T-helper 1 cell treated with Interleukin-12 subunit alpha and Interleukin-12 subunit beta and Interleukin-4 antibody, amounts not matched to agents 30 μg/mL and 1 μg/mL, for 36 hours (primary cell): ENCODE results near the gene SLC1A2.

ENCODE experiments used
- H3K27ac Mint-ChIP-seq: one replicate; pipeline ENCODE4 v1.8.0; 2021; ENCODE audit warnings: mild to moderate bottlenecking, mixed read lengths
- H3K27me3 Mint-ChIP-seq: one replicate; pipeline ENCODE4 v1.8.0; 2021; ENCODE audit warnings: low read depth, mixed read lengths
- H3K36me3 Mint-ChIP-seq: one replicate; pipeline ENCODE4 v1.8.0; 2021; ENCODE audit warnings: low read depth, mixed read lengths
- H3K4me1 Mint-ChIP-seq: one replicate; pipeline ENCODE4 v1.8.0; 2021; ENCODE audit warnings: low read depth, mixed read lengths
- H3K4me3 Mint-ChIP-seq: one replicate; pipeline ENCODE4 v1.8.0; 2021; ENCODE audit warnings: mild to moderate bottlenecking, moderate library complexity, mixed read lengths
- H3K9me3 Mint-ChIP-seq: one replicate; pipeline ENCODE4 v1.8.0; 2021; ENCODE audit warnings: mixed read lengths

The SLC1A2 gene

GRCh38 chr11:35287344-35287890 is 131.9 kb downstream of the SLC1A2 start:
- Mint-ChIP-seq H3K9me3 (peaks cover 7% of the 10 kb centered on the region), H3K27ac (no peak overlapping the region), H3K27me3 (peaks cover 4% of the 10 kb centered on the region), H3K36me3 (peaks cover 8% of the 10 kb centered on the region), H3K4me1 (peaks cover 19% of the 10 kb centered on the region), H3K4me3 (no peak overlapping the region)

GRCh38 chr11:35286126-35286525 is 133.2 kb downstream of the SLC1A2 start:
- Mint-ChIP-seq H3K9me3 (peaks cover 7% of the 10 kb centered on the region), H3K27ac (no peak overlapping the region), H3K36me3 (peaks cover 8% of the 10 kb centered on the region), H3K4me1 (peaks cover 21% of the 10 kb centered on the region), H3K27me3 (peaks cover 4% of the 10 kb centered on the region), H3K4me3 (no peak overlapping the region)

GRCh38 chr11:35285471-35285870 is 133.9 kb downstream of the SLC1A2 start:
- H3K27ac Mint-ChIP-seq = no peak overlapping the region
- H3K4me3 Mint-ChIP-seq = no peak overlapping the region
- peaks cover 4% of the 10 kb centered on the region for H3K27me3 Mint-ChIP-seq
- H3K9me3 Mint-ChIP-seq = peaks cover 7% of the 10 kb centered on the region
- peaks cover 21% of the 10 kb centered on the region for H3K4me1 Mint-ChIP-seq
- H3K36me3 Mint-ChIP-seq = peaks cover 8% of the 10 kb centered on the region

DNA sequence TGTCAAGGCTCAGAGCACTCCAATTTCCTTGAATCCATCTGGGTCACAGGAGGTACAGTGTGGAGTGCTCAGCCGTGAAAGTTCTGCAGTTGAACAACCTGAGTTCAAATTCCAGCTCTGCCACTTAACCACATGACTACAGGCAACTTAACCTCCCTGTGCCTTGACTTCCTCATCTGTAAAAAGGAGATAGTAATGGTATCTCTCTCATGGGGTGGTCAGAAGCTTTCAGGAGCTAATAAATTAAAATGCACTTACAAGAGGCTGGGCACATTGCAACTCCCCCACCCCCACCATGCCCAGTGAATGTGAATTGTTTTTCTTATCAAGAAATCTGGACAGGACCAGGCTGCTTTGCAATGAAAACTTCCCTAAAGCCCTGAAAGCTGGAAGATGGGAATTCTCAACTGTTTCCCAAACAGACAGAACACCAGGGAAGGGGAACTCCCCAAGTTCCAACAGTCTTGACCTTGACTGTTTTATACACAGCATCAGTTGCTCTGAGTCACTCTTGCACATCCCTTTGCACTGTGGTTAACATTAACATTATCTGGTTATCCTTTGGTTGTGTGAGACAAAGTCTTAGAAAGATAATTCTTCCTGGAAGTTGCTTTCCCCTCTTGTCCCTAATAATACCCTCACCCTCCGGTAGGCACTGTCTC is 137.0 kb downstream of the SLC1A2 start:
- no peak overlapping the region for H3K27ac Mint-ChIP-seq
- peaks cover 7% of the 10 kb centered on the region for H3K9me3 Mint-ChIP-seq
- H3K36me3 Mint-ChIP-seq = peaks cover 8% of the 10 kb centered on the region
- H3K27me3 Mint-ChIP-seq = peaks cover 4% of the 10 kb centered on the region
- no peak overlapping the region for H3K4me3 Mint-ChIP-seq
- peaks cover 12% of the 10 kb centered on the region for H3K4me1 Mint-ChIP-seq

DNA sequence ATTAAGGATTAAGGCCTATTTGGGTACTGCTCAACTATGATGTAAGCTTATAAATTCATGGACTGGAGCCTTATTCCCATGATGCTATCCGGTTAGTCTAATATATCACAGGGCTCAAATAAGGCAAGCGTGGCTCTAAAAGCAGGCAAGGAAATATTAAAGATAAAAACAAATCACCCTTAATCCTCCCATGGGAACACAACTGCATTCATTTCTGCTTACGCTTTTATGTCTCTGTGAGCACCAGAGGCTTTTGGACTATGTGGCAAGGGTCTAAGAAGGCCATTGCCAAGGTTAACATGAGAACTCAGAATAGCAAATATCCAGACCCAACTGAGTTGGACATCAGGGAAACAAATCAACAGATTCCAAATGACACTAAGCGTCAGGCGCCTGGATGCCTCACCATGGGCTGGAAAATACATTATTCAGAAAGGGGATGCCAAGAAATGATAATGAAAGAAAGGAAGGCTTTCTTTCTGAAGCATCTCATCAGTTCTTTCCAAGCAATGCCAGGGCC is 138.1 kb downstream of the SLC1A2 start:
- H3K27ac Mint-ChIP-seq = no peak overlapping the region
- peaks cover 2% of the 10 kb centered on the region for H3K36me3 Mint-ChIP-seq
- no peaks in the 10 kb centered on the region for H3K27me3 Mint-ChIP-seq
- no peaks in the 10 kb centered on the region for H3K9me3 Mint-ChIP-seq
- peaks cover 15% of the 10 kb centered on the region for H3K4me1 Mint-ChIP-seq
- no peak overlapping the region for H3K4me3 Mint-ChIP-seq

DNA sequence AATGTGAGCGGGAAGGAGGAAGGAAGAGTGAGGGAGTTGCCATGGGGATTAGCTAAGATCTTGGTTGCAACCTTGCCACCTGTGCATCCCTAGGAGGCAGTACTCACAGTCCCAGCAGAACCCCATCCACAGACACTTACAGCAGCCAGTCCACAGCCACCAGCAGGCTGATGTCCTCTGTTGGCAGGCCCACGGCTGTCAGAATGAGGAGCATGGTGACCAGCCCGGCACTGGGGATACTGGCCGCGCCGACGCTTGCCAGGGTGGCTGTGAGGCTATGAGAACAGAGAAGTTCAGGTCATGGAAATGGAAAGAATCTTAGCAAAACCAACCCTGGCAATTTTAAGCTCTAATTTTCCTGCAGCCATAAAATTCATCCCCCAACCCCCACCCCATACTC is 138.6 kb downstream of the SLC1A2 start:
- peaks cover 20% of the 10 kb centered on the region for H3K4me1 Mint-ChIP-seq
- H3K27ac Mint-ChIP-seq = no peak overlapping the region
- H3K4me3 Mint-ChIP-seq = no peak overlapping the region
- peaks cover 5% of the 10 kb centered on the region for H3K27me3 Mint-ChIP-seq
- H3K9me3 Mint-ChIP-seq = no peaks in the 10 kb centered on the region
- H3K36me3 Mint-ChIP-seq = peaks cover 6% of the 10 kb centered on the region

GRCh38 chr11:35277827-35278226 is 141.5 kb downstream of the SLC1A2 start:
- Mint-ChIP-seq H3K36me3 (peaks cover 8% of the 10 kb centered on the region), H3K9me3 (no peaks in the 10 kb centered on the region), H3K4me3 (no peak overlapping the region), H3K27ac (no peak overlapping the region), H3K27me3 (peaks cover 16% of the 10 kb centered on the region), H3K4me1 (peaks cover 33% of the 10 kb centered on the region)

DNA sequence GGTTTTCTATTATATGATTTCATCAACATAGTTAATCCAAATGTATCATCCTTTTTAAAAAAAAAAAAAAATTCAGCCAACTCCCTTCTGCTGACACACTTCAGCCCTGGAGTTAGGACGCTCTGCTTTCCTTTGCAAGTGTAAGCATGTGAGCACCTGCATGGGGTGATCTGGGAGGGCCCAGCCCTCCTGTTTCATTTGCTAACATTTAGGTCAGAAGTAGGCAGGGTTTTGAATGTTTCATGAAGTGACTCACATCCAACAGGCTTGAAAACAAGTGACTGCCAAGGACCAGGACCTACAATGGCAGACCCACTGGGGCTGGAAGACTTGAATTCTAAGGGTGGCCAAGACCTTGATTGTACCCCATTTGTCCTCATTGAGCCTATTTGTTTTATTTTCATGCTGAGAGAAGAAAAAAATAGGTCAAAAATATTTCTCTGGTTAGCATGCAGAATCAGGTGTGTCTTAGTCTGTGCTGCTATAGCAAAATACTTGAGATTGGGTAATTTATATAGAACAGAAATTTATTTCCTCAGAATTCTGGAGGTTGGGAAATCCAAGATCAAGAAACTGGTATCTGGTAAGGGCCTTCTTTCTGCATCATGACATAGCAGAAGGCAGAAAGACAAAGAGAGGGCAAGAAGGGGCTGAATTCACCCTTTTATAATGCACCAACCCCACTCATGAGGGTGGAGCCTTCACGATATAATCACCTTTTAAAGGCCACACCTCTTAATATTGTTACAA is 142.8 kb downstream of the SLC1A2 start:
- H3K4me3 Mint-ChIP-seq = no peak overlapping the region
- H3K27me3 Mint-ChIP-seq = peaks cover 16% of the 10 kb centered on the region
- peaks cover 8% of the 10 kb centered on the region for H3K36me3 Mint-ChIP-seq
- no peaks in the 10 kb centered on the region for H3K9me3 Mint-ChIP-seq
- no peak overlapping the region for H3K27ac Mint-ChIP-seq
- H3K4me1 Mint-ChIP-seq = peaks cover 35% of the 10 kb centered on the region

GRCh38 chr11:35275786-35276170 is 143.6 kb downstream of the SLC1A2 start:
- Mint-ChIP-seq H3K27ac (no peak overlapping the region), H3K4me3 (no peak overlapping the region), H3K27me3 (peaks cover 21% of the 10 kb centered on the region), H3K9me3 (no peaks in the 10 kb centered on the region), H3K36me3 (peaks cover 8% of the 10 kb centered on the region), H3K4me1 (peaks cover 34% of the 10 kb centered on the region)

GRCh38 chr11:35274909-35275785 is 144.2 kb downstream of the SLC1A2 start:
- peaks cover 25% of the 10 kb centered on the region for H3K27me3 Mint-ChIP-seq
- no peak overlapping the region for H3K4me3 Mint-ChIP-seq
- H3K4me1 Mint-ChIP-seq = peaks cover 34% of the 10 kb centered on the region
- H3K36me3 Mint-ChIP-seq = peaks cover 8% of the 10 kb centered on the region
- H3K27ac Mint-ChIP-seq = no peak overlapping the region
- no peaks in the 10 kb centered on the region for H3K9me3 Mint-ChIP-seq

- Mint-ChIP-seq H3K36me3 (peaks cover 8% of the 10 kb centered on the region), H3K27ac (peak overlapping the region; percentile 73), H3K9me3 (no peaks in the 10 kb centered on the region), H3K4me1 (peaks cover 34% of the 10 kb centered on the region), H3K4me3 (peak overlapping the region; percentile 38), H3K27me3 (peaks cover 31% of the 10 kb centered on the region)
Observed at GRCh38 chr11:35272391-35272902, 146.9 kb downstream of the SLC1A2 start.

GRCh38 chr11:35271031-35271430 is 148.3 kb downstream of the SLC1A2 start:
- Mint-ChIP-seq H3K4me1 (peaks cover 30% of the 10 kb centered on the region), H3K9me3 (no peaks in the 10 kb centered on the region), H3K27me3 (peaks cover 35% of the 10 kb centered on the region), H3K36me3 (peaks cover 8% of the 10 kb centered on the region), H3K4me3 (no peak overlapping the region), H3K27ac (no peak overlapping the region)

- Mint-ChIP-seq H3K36me3 (peaks cover 4% of the 10 kb centered on the region), H3K4me3 (no peak overlapping the region), H3K4me1 (peaks cover 25% of the 10 kb centered on the region), H3K27ac (no peak overlapping the region), H3K27me3 (peaks cover 31% of the 10 kb centered on the region), H3K9me3 (no peaks in the 10 kb centered on the region)
Observed at GRCh38 chr11:35270342-35270741, 149.0 kb downstream of the SLC1A2 start.

GRCh38 chr11:35267504-35267903 is 151.9 kb downstream of the SLC1A2 start:
- H3K4me3 Mint-ChIP-seq = no peak overlapping the region
- H3K27ac Mint-ChIP-seq = no peak overlapping the region
- H3K36me3 Mint-ChIP-seq = no peaks in the 10 kb centered on the region
- H3K4me1 Mint-ChIP-seq = peaks cover 9% of the 10 kb centered on the region
- peaks cover 31% of the 10 kb centered on the region for H3K27me3 Mint-ChIP-seq
- H3K9me3 Mint-ChIP-seq = no peaks in the 10 kb centered on the region
